ENCODE results near the gene PRPH. TPM values are rescaled to one million over a fixed set of nuclear protein-coding genes. Genes with fewer than 3 reads are reported as not detected.

The PRPH gene
- total and polyA plus RNA-seq, 2 of the 8 experiments (the other 6 are each of a cell fraction or from before 2014, with no cell fraction given) = 0.79 to 1.4 TPM

- Histone ChIP-seq H3K14ac (ENCODE audit: insufficient read length) (no peak overlapping the region), H3K18ac (ENCODE audit: extremely low read depth, low read length) (no peak overlapping the region), H2BK12ac (ENCODE audit: low read depth, low read length) (no peak overlapping the region), H3K36me3 (ENCODE audit: control insufficient read depth in 2 of 4, insufficient read depth in 4 of 4, low read length in 3 of 4) (no peaks in the 10 kb centered on the region), H2AFZ (ENCODE audit: low read length) (no peak overlapping the region), H2BK5ac (ENCODE audit: low read depth, low read length) (no peak overlapping the region), H3K9ac (replicated peaks in 1 of 4; ENCODE audit: extremely low read depth in 1 of 4, low read depth in 3 of 4, low read length in 3 of 4) (no peak overlapping the region), H3K4me2 (ENCODE audit: insufficient read depth in 1 of 2, low read depth in 2 of 2, low read length in 2 of 2) (no peak overlapping the region), H3K23me2 (ENCODE audit: low read depth, low read length) (no peaks in the 10 kb centered on the region), H2AK5ac (ENCODE audit: low read depth, low read length) (no peak overlapping the region), H3K79me2 (ENCODE audit: control insufficient read depth in 1 of 2, insufficient read depth in 2 of 2, low read length in 2 of 2) (no peaks in the 10 kb centered on the region), H3K27ac (ENCODE audit: low read depth, low read length) (no peak overlapping the region), H2BK15ac (ENCODE audit: low read length) (no peak overlapping the region), H3K56ac (replicated peaks; ENCODE audit: insufficient read length, low read depth, low read length) (no peak overlapping the region), H3K4ac (replicated peaks; ENCODE audit: insufficient read length, low read depth, low read length) (no peak overlapping the region), H4K5ac (ENCODE audit: insufficient read length, low read depth, low read length) (no peak overlapping the region), H4K20me1 (replicated peaks in 1 of 2; ENCODE audit: control insufficient read depth in 1 of 2, insufficient read depth in 2 of 2, low read length in 2 of 2) (no peaks in the 10 kb centered on the region), H3K9me3 (ENCODE audit: insufficient read depth in 2 of 2, low read depth in 1 of 2, low read length in 1 of 2) (no peaks in the 10 kb centered on the region), H4K8ac (ENCODE audit: extremely low read depth, insufficient read depth, low read length) (no peak overlapping the region), H2BK120ac (replicated peaks; ENCODE audit: low read depth, low read length) (no peak overlapping the region), H4K91ac (replicated peaks; ENCODE audit: insufficient read length, low read length) (no peak overlapping the region), H3K23ac (ENCODE audit: insufficient read length) (no peak overlapping the region), H3K4me1 (replicated peaks in 1 of 4; ENCODE audit: control insufficient read depth in 3 of 4, insufficient read depth in 4 of 4, low read length in 3 of 4) (no peaks in the 10 kb centered on the region), H3K79me1 (ENCODE audit: low read depth, low read length) (no peaks in the 10 kb centered on the region), H3K4me3 (ENCODE audit: extremely low read depth in 1 of 4, insufficient read depth in 2 of 4, low read depth in 3 of 4, low read length in 4 of 4) (no peak overlapping the region), H3K27me3 (replicated peaks in 1 of 4; ENCODE audit: control insufficient read depth in 3 of 4, extremely low read depth in 1 of 4, insufficient read depth in 3 of 4, low read length in 3 of 4) (no peaks in the 10 kb centered on the region; a peak in 4 of 7 replicates), H2BK20ac (ENCODE audit: low read length) (no peak overlapping the region)
- CTCF ChIA-PET (ENCODE audit: partially characterized antibody) = interaction anchor here (1.0 to 6.3 kb wide), 11 partner anchors 9 to 368 kb away, joined by 3 to 30 read pairs (median 6); partner anchors contain the start of genes PRPH and TROAP
- no peak for DNase-seq (ENCODE audit: low read depth in 1 of 2, low spot score in 2 of 2)
- 75% methylated on average over 2 of the region's 2 CpGs; no CpG with 5 or more reads in 1 of the 2 experiments for WGBS, 2 experiments (ENCODE audit: extremely low coverage in 1 of 2, insufficient coverage in 1 of 2, insufficient read length in 1 of 2, insufficient replicate concordance in 2 of 2, low coverage in 1 of 2, low lambda C conversion rate in 2 of 2, missing lambda C conversion rate in 1 of 2)
- no peak for FAIRE-seq
- POLR2A ChIA-PET (ENCODE audit: partially characterized antibody) = interaction anchor here (0.8 to 2.2 kb wide), 3 partner anchors 8 to 38 kb away, joined by 3 to 6 read pairs (median 5); no protein-coding TSS in a partner anchor
- TF ChIP-seq RAD21 (IDR thresholded peaks at IDR 0.05 in 1 of 2, conservative IDR thresholded peaks at IDR 0.05 in 1 of 2; ENCODE audit: low read depth in 2 of 2, low read length in 2 of 2) = no peak
- no peak for TF ChIP-seq JUN (IDR thresholded peaks at IDR 0.05; ENCODE audit: low read depth, low read length)
- no peak for TF ChIP-seq YY1 (IDR thresholded peaks at IDR 0.05; ENCODE audit: low read depth, low read length)
- TF ChIP-seq TBP (IDR thresholded peaks at IDR 0.05; ENCODE audit: low read depth, low read length) = no peak
- no peak for TF ChIP-seq PHF8 (conservative IDR thresholded peaks at IDR 0.05; ENCODE audit: low read depth, low read length)
- TF ChIP-seq BRCA1 (IDR thresholded peaks at IDR 0.05; ENCODE audit: low read depth, low read length) = no peak
- no peak for TF ChIP-seq E2F6 (IDR thresholded peaks at IDR 0.05)
- TF ChIP-seq SP1 (IDR thresholded peaks at IDR 0.05; ENCODE audit: low read depth, low read length) = no peak
- TF ChIP-seq SUZ12 (IDR thresholded peaks at IDR 0.05; ENCODE audit: low read length) = no peak
- no peak for TF ChIP-seq USF2 (IDR thresholded peaks at IDR 0.05; ENCODE audit: low read length)
- no peak for TF ChIP-seq ATF2 (IDR thresholded peaks at IDR 0.05; ENCODE audit: low read length)
These were observed 9.2 kb downstream of the PRPH start for GRCh38 chr12:49304161-49304560.

Data from H1 (cell line).